8988T (cell line): ENCODE measurements around the gene CRIP2.
A peak's percentile ranks its signal among the peaks of the same experiment; 100 is the strongest.

Experiments used
- DNase-seq: peaks from one replicate; pipeline ENCODE4 v3.0.0; 2011

Gene CRIP2

GRCh38 chr14:105465209-105466031 lies 9.2 kb upstream of the CRIP2 start:
- DNase-seq = peak; percentile 93

GRCh38 chr14:105466531-105467248 lies 7.9 kb upstream of the CRIP2 start:
- DNase-seq = no peak

GRCh38 chr14:105467249-105467941 lies 7.2 kb upstream of the CRIP2 start:
- DNase-seq = no peak

- no peak for DNase-seq
These were observed 6.6 kb upstream of the CRIP2 start for GRCh38 chr14:105467942-105468471.

- DNase-seq = no peak
These were observed 5.9 kb upstream of the CRIP2 start for GRCh38 chr14:105468621-105469241.

- DNase-seq = no peak
These were observed 4.9 kb upstream of the CRIP2 start for GRCh38 chr14:105469456-105470349.

- DNase-seq = no peak
These were observed 4.0 kb upstream of the CRIP2 start for GRCh38 chr14:105470350-105471296.

GRCh38 chr14:105471297-105471821 lies 3.3 kb upstream of the CRIP2 start:
- no peak for DNase-seq

- no peak for DNase-seq
These were observed 2.7 kb upstream of the CRIP2 start for GRCh38 chr14:105471823-105472485.

GRCh38 chr14:105472486-105472991 lies 2.1 kb upstream of the CRIP2 start:
- no peak for DNase-seq

- no peak for DNase-seq
These were observed 1.5 kb upstream of the CRIP2 start for GRCh38 chr14:105473033-105473676.

GRCh38 chr14:105473677-105474482 lies 741 bp upstream of the CRIP2 start:
- DNase-seq = peak; percentile 99

GRCh38 chr14:105475269-105476096 lies 862 bp downstream of the CRIP2 start:
- DNase-seq = no peak

- DNase-seq = no peak
These were observed 1.6 kb downstream of the CRIP2 start for GRCh38 chr14:105476097-105476830.

GRCh38 chr14:105476831-105477659 lies 2.4 kb downstream of the CRIP2 start:
- DNase-seq = no peak
